LNCaP clone FGC (cell line): ENCODE results near the gene ALS2.
A peak's percentile ranks its signal among the peaks of the same experiment; 100 is the strongest.

Source experiments
- DNase-seq: peaks from one replicate; pipeline ENCODE4 v3.0.0-alpha.2; 2011; ENCODE audit warnings: low read depth
- H3K4me3 ChIP-seq: 2 replicates; pipeline ENCODE4 v1.5.1; 2011; ENCODE audit warnings: mild to moderate bottlenecking, low read depth, low read length, control low read depth
- CTCF ChIP-seq: IDR thresholded peaks from 2 replicates; pipeline ENCODE4 v1.5.1; 2012; ENCODE audit warnings: mild to moderate bottlenecking; ENCODE audit not compliant: control insufficient read depth, insufficient read depth; ENCODE audit errors: extremely low read depth

The ALS2 gene

GRCh38 chr2:201734111-201734510, 46.6 kb downstream of the ALS2 start:
- no peak for DNase-seq
- TF ChIP-seq CTCF, result no peak

GRCh38 chr2:201733544-201733943, 47.2 kb downstream of the ALS2 start:
- no peak for TF ChIP-seq CTCF
- DNase-seq, result no peak
- H3K4me3 ChIP-seq, result no peak overlapping the region

More at GRCh38 chr2:201734111-201734510, 46.6 kb downstream of the ALS2 start:
- no peak overlapping the region for H3K4me3 ChIP-seq

GRCh38 chr2:201730651-201731285, 50.0 kb downstream of the ALS2 start:
- DNase-seq, result no peak
- no peak overlapping the region for H3K4me3 ChIP-seq
- TF ChIP-seq CTCF, result no peak

GRCh38 chr2:201715459-201715858, 65.3 kb downstream of the ALS2 start:
- TF ChIP-seq CTCF, result peak; percentile 41
- no peak for DNase-seq
- H3K4me3 ChIP-seq, result no peak overlapping the region

GRCh38 chr2:201712726-201713125, 68.0 kb downstream of the ALS2 start:
- DNase-seq, result no peak
- no peak for TF ChIP-seq CTCF
- H3K4me3 ChIP-seq, result no peak overlapping the region

- H3K4me3 ChIP-seq, result no peak overlapping the region
- TF ChIP-seq CTCF, result no peak
- no peak for DNase-seq
Observed at GRCh38 chr2:201709747-201710146, 71.0 kb downstream of the ALS2 start.

GRCh38 chr2:201709049-201709448, 71.7 kb downstream of the ALS2 start:
- no peak overlapping the region for H3K4me3 ChIP-seq
- no peak for DNase-seq
- TF ChIP-seq CTCF, result no peak
